ENCODE results near the gene TRIM7.

GRCh38 chr5:181219262-181220177 is 14.5 kb upstream of the TRIM7 start:
- TF ChIP-seq, protein P1, sequence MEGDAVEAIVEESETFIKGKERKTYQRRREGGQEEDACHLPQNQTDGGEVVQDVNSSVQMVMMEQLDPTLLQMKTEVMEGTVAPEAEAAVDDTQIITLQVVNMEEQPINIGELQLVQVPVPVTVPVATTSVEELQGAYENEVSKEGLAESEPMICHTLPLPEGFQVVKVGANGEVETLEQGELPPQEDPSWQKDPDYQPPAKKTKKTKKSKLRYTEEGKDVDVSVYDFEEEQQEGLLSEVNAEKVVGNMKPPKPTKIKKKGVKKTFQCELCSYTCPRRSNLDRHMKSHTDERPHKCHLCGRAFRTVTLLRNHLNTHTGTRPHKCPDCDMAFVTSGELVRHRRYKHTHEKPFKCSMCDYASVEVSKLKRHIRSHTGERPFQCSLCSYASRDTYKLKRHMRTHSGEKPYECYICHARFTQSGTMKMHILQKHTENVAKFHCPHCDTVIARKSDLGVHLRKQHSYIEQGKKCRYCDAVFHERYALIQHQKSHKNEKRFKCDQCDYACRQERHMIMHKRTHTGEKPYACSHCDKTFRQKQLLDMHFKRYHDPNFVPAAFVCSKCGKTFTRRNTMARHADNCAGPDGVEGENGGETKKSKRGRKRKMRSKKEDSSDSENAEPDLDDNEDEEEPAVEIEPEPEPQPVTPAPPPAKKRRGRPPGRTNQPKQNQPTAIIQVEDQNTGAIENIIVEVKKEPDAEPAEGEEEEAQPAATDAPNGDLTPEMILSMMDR (IDR thresholded peaks at IDR 0.05) = no peak
- no peak for TF ChIP-seq POLR2A (IDR thresholded peaks at IDR 0.05)

Data from Peyer's patch (tissue), 4 donors.